Neural progenitor cell (in vitro differentiated cells): ENCODE results near the gene PIM2.

Source experiments
- EZH2 ChIP-seq: fragments of 200-600 bp; sonication (generic); IDR thresholded peaks from 2 replicates; pipeline ENCODE4 v1.6.1; 2017; ENCODE audit warnings: antibody characterized with exemption, mild to moderate bottlenecking, moderate library complexity
- TF ChIP-seq, protein P1 (sequence below): fragments of 200-600 bp; sonication (generic); IDR thresholded peaks from 2 replicates; pipeline ENCODE4 v1.5.1; 2017; ENCODE audit warnings: antibody characterized with exemption, mild to moderate bottlenecking

DNA sequence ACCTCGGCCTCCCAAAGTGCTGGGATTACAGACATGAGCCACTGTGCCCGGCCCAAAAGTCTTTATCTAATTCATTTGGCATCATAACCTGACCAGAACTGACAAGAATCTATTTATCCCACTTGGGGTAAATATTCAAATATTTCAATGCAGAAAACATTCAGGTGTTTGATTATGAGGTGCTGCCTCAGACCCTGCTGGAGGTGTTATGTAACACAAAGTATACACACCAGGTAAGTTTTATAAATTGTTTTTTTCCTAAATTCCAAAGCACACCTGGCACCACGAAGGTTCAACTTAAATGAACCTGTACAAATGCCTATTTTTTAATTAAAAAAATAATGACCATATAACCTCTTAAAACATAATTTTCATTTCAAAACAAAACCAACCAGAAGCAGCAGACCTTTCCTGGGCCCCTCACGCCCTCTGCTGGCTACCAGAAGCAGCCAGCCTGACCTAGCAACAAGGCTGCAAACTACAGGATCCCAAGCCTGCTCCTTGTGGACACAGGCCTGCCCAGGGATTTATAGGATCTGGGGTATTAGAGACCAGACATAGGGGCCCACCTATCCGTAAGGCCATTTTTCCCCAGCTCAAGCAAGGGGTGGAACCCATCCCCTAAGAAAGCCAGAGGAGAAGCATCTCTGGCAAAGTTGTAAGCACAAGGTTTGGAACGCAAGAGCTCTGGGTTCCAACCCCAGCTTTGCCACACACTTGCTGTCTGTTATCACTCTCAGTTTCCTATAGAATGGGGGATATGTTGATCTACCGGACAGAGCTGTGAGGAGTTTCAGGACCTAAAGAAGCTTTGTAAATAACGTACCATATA lies 26.9 kb upstream of the PIM2 start:
- TF ChIP-seq, protein P1, sequence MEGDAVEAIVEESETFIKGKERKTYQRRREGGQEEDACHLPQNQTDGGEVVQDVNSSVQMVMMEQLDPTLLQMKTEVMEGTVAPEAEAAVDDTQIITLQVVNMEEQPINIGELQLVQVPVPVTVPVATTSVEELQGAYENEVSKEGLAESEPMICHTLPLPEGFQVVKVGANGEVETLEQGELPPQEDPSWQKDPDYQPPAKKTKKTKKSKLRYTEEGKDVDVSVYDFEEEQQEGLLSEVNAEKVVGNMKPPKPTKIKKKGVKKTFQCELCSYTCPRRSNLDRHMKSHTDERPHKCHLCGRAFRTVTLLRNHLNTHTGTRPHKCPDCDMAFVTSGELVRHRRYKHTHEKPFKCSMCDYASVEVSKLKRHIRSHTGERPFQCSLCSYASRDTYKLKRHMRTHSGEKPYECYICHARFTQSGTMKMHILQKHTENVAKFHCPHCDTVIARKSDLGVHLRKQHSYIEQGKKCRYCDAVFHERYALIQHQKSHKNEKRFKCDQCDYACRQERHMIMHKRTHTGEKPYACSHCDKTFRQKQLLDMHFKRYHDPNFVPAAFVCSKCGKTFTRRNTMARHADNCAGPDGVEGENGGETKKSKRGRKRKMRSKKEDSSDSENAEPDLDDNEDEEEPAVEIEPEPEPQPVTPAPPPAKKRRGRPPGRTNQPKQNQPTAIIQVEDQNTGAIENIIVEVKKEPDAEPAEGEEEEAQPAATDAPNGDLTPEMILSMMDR, result peak; percentile 76
- no peak for TF ChIP-seq EZH2
